HG02588 (cell line): Measurements from ENCODE around the gene MICB.

ENCODE experiments used
- ATAC-seq: cut with Tn5 transposase; IDR thresholded peaks from one replicate; pipeline ENCODE4 v1.9.1; 2021; ENCODE audit warnings: mild to moderate bottlenecking, moderate library complexity; ENCODE audit not compliant: unreplicated experiment

MICB gene

DNA sequence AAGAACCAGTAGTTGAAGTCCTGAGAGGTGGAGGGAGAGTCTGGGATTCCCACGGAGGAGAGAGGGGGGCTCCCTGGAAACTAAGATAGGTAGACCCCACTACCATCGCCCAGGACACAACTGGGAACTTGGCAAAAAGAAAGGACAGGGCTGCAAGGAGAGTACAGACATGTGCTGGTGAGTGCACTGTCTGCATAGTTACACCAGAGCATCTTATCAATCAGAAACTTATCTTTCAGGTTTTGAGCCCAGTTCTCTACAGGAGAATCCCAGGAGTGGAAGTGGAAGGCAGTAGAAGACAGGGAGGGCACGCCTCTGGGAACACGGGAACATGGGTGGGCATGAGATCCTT is 61.6 kb downstream of the MICB start:
- ATAC-seq = no peak

DNA sequence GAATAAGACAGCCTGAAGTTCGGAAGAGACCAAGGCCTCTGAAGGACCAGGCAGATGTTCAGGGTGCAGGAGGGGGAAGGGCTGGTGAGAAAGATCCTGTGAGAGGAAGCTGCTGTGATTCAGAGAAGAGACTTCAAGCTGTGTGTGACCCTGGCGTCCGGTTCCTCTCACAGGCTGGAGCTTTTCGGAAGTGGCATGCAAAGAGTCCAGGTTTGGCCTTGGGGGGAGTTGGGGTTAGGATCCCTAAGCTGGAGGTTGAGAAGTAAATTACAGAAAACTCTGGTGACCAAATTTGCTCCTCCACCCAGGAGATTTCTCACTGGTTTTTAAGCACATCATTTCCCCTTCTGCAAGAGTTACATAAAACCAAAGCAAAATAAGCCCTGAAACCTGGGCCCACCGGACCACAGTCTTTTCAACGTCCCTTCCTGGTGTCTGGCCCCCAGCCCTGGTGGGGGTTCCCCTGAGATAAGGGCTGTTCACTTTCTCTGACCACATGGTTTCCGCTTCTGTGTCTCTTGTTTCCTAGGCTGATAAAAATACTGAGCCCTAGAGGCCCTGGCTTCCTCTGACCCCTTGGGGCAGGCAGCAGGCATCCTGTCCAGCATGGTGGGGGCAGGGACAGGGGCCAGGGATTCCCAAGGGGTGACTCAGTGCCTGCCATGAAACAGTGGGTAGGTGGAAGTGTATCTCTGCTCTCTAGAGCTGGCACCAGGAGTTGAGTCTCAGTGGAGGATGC is 62.2 kb downstream of the MICB start:
- ATAC-seq = no peak

DNA sequence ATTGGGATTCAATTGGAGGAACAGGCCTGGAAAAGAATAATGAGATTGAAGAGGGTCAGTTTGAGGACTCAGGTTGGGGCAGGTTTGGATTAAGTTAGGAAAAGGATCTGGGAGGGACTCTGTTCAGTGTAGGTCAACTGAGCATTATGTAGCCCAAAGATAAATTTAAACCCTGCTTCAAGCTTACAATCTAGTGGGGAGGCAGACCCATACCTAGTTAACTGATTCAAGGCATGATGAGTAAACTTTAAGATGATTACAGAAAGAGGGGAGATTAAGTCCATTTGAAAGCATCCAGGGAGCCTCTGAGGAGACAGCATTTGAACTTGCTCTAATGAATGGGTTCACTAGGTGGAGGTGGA is 62.7 kb downstream of the MICB start:
- ATAC-seq = no peak
